ENCODE measurements around the gene KIF16B.

The KIF16B gene

GRCh38 chr20:16381444-16381843 is 191.8 kb downstream of the KIF16B start:
- H3K9me3 Mint-ChIP-seq = no peaks in the 10 kb centered on the region

GRCh38 chr20:16378712-16379370 is 194.4 kb downstream of the KIF16B start:
- H3K4me3 Mint-ChIP-seq = no peak overlapping the region
- H3K27ac Mint-ChIP-seq = no peak overlapping the region
- no peaks in the 10 kb centered on the region for H3K4me1 Mint-ChIP-seq (ENCODE audit: low read depth)
- H3K36me3 Mint-ChIP-seq (ENCODE audit: low read depth) = peaks cover 62% of the 10 kb centered on the region
- no peaks in the 10 kb centered on the region for H3K9me3 Mint-ChIP-seq
- intact Hi-C loops (cut with micrococcal nuclease) = no loop called here
- H3K27me3 Mint-ChIP-seq = no peaks in the 10 kb centered on the region

More at GRCh38 chr20:16381444-16381843, 191.8 kb downstream of the KIF16B start:
- no peak overlapping the region for H3K27ac Mint-ChIP-seq
- H3K4me3 Mint-ChIP-seq = no peak overlapping the region
- intact Hi-C loops (cut with micrococcal nuclease) = no loop called here
- H3K4me1 Mint-ChIP-seq (ENCODE audit: low read depth) = no peaks in the 10 kb centered on the region
- no peaks in the 10 kb centered on the region for H3K27me3 Mint-ChIP-seq
- H3K36me3 Mint-ChIP-seq (ENCODE audit: low read depth) = peaks cover 51% of the 10 kb centered on the region

- intact Hi-C loops (cut with micrococcal nuclease) = no loop called here
- no peak overlapping the region for H3K27ac Mint-ChIP-seq
Measured at GRCh38 chr20:16378122-16378521, 195.1 kb downstream of the KIF16B start.

DNA sequence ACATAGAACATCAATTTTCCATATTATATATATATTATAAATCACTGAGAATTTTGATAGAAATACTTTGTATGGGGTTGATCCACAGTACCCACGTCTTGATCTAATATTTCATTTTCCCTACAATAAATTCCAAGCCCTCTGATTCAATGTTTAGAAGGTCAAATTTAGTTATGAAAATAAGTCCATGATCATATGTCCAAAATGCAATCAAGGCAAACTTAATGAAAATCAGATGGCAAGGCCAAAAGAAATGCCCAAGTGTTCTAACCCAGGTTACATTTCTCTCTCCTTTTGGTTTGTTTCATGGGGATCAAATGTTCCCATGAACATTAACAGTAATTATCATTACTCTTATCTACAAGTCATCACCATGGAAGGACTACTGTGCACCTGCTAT is 203.8 kb downstream of the KIF16B start:
- H3K4me1 Mint-ChIP-seq (ENCODE audit: low read depth) = no peaks in the 10 kb centered on the region
- H3K4me3 Mint-ChIP-seq = no peak overlapping the region
- peaks cover 66% of the 10 kb centered on the region for H3K36me3 Mint-ChIP-seq (ENCODE audit: low read depth)
- no peaks in the 10 kb centered on the region for H3K9me3 Mint-ChIP-seq
- no peak overlapping the region for H3K27ac Mint-ChIP-seq
- intact Hi-C loops (cut with micrococcal nuclease) = no loop called here
- no peaks in the 10 kb centered on the region for H3K27me3 Mint-ChIP-seq

More at GRCh38 chr20:16378122-16378521, 195.1 kb downstream of the KIF16B start:
- no peaks in the 10 kb centered on the region for H3K9me3 Mint-ChIP-seq
- H3K36me3 Mint-ChIP-seq (ENCODE audit: low read depth) = peaks cover 67% of the 10 kb centered on the region
- H3K4me1 Mint-ChIP-seq (ENCODE audit: low read depth) = no peaks in the 10 kb centered on the region
- H3K4me3 Mint-ChIP-seq = no peak overlapping the region
- H3K27me3 Mint-ChIP-seq = no peaks in the 10 kb centered on the region

- Mint-ChIP-seq H3K4me1 (ENCODE audit: low read depth) (no peaks in the 10 kb centered on the region), H3K4me3 (no peak overlapping the region), H3K36me3 (ENCODE audit: low read depth) (peaks cover 59% of the 10 kb centered on the region), H3K27me3 (no peaks in the 10 kb centered on the region), H3K27ac (no peak overlapping the region), H3K9me3 (no peaks in the 10 kb centered on the region)
- intact Hi-C loops (cut with micrococcal nuclease) = no loop called here
Measured at GRCh38 chr20:16368645-16369292, 204.5 kb downstream of the KIF16B start.

GRCh38 chr20:16367948-16368560 is 205.2 kb downstream of the KIF16B start:
- Mint-ChIP-seq H3K27ac (no peak overlapping the region), H3K4me1 (ENCODE audit: low read depth) (no peaks in the 10 kb centered on the region), H3K9me3 (no peaks in the 10 kb centered on the region), H3K27me3 (no peaks in the 10 kb centered on the region), H3K36me3 (ENCODE audit: low read depth) (peaks cover 60% of the 10 kb centered on the region), H3K4me3 (no peak overlapping the region)
- intact Hi-C loops (cut with micrococcal nuclease) = no loop called here

DNA sequence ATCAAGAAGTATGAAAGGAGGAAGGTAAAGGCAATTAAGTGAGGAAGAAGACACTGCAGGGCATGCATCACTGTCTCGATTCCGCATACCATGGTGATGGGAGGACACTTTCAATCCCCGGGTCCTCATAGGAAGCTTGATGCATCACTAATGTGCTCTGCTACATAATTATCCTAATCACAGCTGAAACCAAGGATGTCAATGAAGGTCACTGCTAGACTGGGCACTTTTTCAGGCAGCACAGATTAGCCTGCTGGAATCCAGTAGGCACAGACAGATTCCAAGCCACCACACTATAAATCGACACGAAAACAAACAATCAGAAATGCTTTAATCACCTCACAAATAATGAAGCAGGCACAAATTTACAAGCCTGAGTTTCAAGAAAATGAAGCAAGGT is 206.7 kb downstream of the KIF16B start:
- no peaks in the 10 kb centered on the region for H3K9me3 Mint-ChIP-seq
- intact Hi-C loops (cut with micrococcal nuclease) = no loop called here
- H3K27me3 Mint-ChIP-seq = no peaks in the 10 kb centered on the region
- no peaks in the 10 kb centered on the region for H3K4me1 Mint-ChIP-seq (ENCODE audit: low read depth)
- H3K36me3 Mint-ChIP-seq (ENCODE audit: low read depth) = peaks cover 59% of the 10 kb centered on the region
- H3K4me3 Mint-ChIP-seq = no peak overlapping the region
- no peak overlapping the region for H3K27ac Mint-ChIP-seq

- Mint-ChIP-seq H3K9me3 (no peaks in the 10 kb centered on the region), H3K27ac (no peak overlapping the region), H3K4me1 (ENCODE audit: low read depth) (no peaks in the 10 kb centered on the region), H3K36me3 (ENCODE audit: low read depth) (peaks cover 42% of the 10 kb centered on the region), H3K27me3 (no peaks in the 10 kb centered on the region), H3K4me3 (no peak overlapping the region)
- intact Hi-C loops (cut with micrococcal nuclease) = no loop called here
Measured at GRCh38 chr20:16364320-16364687, 208.9 kb downstream of the KIF16B start.

- intact Hi-C loops (cut with micrococcal nuclease) = no loop called here
- no peaks in the 10 kb centered on the region for H3K4me1 Mint-ChIP-seq (ENCODE audit: low read depth)
- H3K4me3 Mint-ChIP-seq = no peak overlapping the region
- H3K27ac Mint-ChIP-seq = no peak overlapping the region
- no peaks in the 10 kb centered on the region for H3K27me3 Mint-ChIP-seq
- peaks cover 36% of the 10 kb centered on the region for H3K36me3 Mint-ChIP-seq (ENCODE audit: low read depth)
- no peaks in the 10 kb centered on the region for H3K9me3 Mint-ChIP-seq
Measured at GRCh38 chr20:16363506-16364319, 209.5 kb downstream of the KIF16B start.

GRCh38 chr20:16362642-16363041 is 210.6 kb downstream of the KIF16B start:
- H3K9me3 Mint-ChIP-seq = no peaks in the 10 kb centered on the region
- H3K27me3 Mint-ChIP-seq = no peaks in the 10 kb centered on the region
- intact Hi-C loops (cut with micrococcal nuclease) = no loop called here
- H3K4me1 Mint-ChIP-seq (ENCODE audit: low read depth) = no peaks in the 10 kb centered on the region
- H3K4me3 Mint-ChIP-seq = no peak overlapping the region
- H3K36me3 Mint-ChIP-seq (ENCODE audit: low read depth) = peaks cover 25% of the 10 kb centered on the region
- no peak overlapping the region for H3K27ac Mint-ChIP-seq

GRCh38 chr20:16360668-16361067 is 212.6 kb downstream of the KIF16B start:
- no peak overlapping the region for H3K27ac Mint-ChIP-seq
- H3K27me3 Mint-ChIP-seq = no peaks in the 10 kb centered on the region
- H3K36me3 Mint-ChIP-seq (ENCODE audit: low read depth) = peaks cover 12% of the 10 kb centered on the region
- no peaks in the 10 kb centered on the region for H3K4me1 Mint-ChIP-seq (ENCODE audit: low read depth)
- no peak overlapping the region for H3K4me3 Mint-ChIP-seq
- intact Hi-C loops (cut with micrococcal nuclease) = no loop called here
- H3K9me3 Mint-ChIP-seq = no peaks in the 10 kb centered on the region

DNA sequence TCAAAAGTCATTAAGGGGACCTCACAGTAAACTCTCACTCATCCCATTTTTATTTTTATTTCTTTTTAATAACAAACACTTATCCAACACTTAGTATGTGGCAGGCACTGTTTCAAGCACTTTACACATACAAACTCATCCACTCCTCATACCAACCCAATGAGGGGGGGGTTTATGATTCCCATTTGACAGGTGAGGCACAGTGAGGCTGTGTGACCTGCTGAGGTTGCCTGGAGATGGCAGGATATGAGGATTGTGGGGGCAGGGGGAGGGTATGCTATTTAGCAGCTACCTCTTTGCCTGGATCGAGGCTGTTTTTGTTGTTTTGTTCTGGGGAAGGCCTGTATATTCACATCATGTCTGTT is 219.8 kb downstream of the KIF16B start:
- peaks cover 8% of the 10 kb centered on the region for H3K36me3 Mint-ChIP-seq (ENCODE audit: low read depth)
- no peaks in the 10 kb centered on the region for H3K9me3 Mint-ChIP-seq
- no peak overlapping the region for H3K27ac Mint-ChIP-seq
- intact Hi-C loops (cut with micrococcal nuclease) = no loop called here
- no peak overlapping the region for H3K4me3 Mint-ChIP-seq
- no peaks in the 10 kb centered on the region for H3K4me1 Mint-ChIP-seq (ENCODE audit: low read depth)
- H3K27me3 Mint-ChIP-seq = no peaks in the 10 kb centered on the region

- Mint-ChIP-seq H3K9me3 (no peaks in the 10 kb centered on the region), H3K27me3 (no peaks in the 10 kb centered on the region), H3K4me1 (ENCODE audit: low read depth) (no peaks in the 10 kb centered on the region), H3K4me3 (no peak overlapping the region), H3K36me3 (ENCODE audit: low read depth) (peaks cover 8% of the 10 kb centered on the region), H3K27ac (no peak overlapping the region)
- intact Hi-C loops (cut with micrococcal nuclease) = no loop called here
Measured at GRCh38 chr20:16352751-16353416, 220.4 kb downstream of the KIF16B start.

DNA sequence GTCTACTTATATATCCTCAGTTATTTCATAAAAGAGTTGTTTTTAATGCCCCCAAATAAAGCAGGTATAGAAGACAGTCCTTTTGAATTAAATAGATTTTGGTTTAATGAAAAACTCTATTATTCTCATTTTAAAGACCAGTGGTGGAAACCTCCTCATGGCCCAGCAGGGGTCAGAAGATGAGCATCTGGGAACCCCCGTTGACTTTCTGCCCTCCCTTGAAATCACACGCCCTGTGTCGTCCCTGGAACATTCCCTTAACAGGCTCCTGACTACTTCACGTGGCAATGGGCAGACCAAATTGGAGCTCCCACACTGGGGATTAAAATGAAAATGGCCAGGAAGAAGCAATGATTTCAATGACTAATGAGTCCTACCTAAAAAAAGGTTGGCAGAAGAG is 220.9 kb downstream of the KIF16B start:
- H3K9me3 Mint-ChIP-seq = no peaks in the 10 kb centered on the region
- H3K4me3 Mint-ChIP-seq = no peak overlapping the region
- no peak overlapping the region for H3K27ac Mint-ChIP-seq
- peaks cover 8% of the 10 kb centered on the region for H3K36me3 Mint-ChIP-seq (ENCODE audit: low read depth)
- intact Hi-C loops (cut with micrococcal nuclease) = no loop called here
- H3K27me3 Mint-ChIP-seq = no peaks in the 10 kb centered on the region
- H3K4me1 Mint-ChIP-seq (ENCODE audit: low read depth) = no peaks in the 10 kb centered on the region

Data from dendritic cell treated with granulocyte-macrophage colony-stimulating factor and Interleukin-4, amounts not matched to agents 40 ng/mL and 50 ng/mL, for 4 days (primary cell).